Measurements from ENCODE around the gene ERC2.
A peak's percentile ranks its signal among the peaks of the same experiment; 100 is the strongest.

Gene ERC2

GRCh38 chr3:56370991-56371775, 97.1 kb downstream of the ERC2 start:
- intact Hi-C loops (cut with DNase I): no loop called here
- DNase-seq: peak in 1 of 10 donors; percentile 18

- no peak for DNase-seq
- intact Hi-C loops (cut with DNase I): no loop called here
These were observed 98.4 kb downstream of the ERC2 start for GRCh38 chr3:56369914-56370313.

GRCh38 chr3:56368846-56369245, 99.4 kb downstream of the ERC2 start:
- DNase-seq: peak in 2 of 10 donors; percentile 16 to 69
- intact Hi-C loops (cut with DNase I): no loop called here

GRCh38 chr3:56366641-56367162, 101.6 kb downstream of the ERC2 start:
- intact Hi-C loops (cut with DNase I): no loop called here
- DNase-seq: no peak

- intact Hi-C loops (cut with DNase I): no loop called here
- DNase-seq: peak in 6 of 10 donors; percentile 10 to 90 (median 34)
These were observed 102.2 kb downstream of the ERC2 start for GRCh38 chr3:56365905-56366640.

- intact Hi-C loops (cut with DNase I): no loop called here
These were observed 103.6 kb downstream of the ERC2 start for GRCh38 chr3:56364665-56365064.

GRCh38 chr3:56363720-56364119, 104.5 kb downstream of the ERC2 start:
- intact Hi-C loops (cut with DNase I): no loop called here

More at GRCh38 chr3:56364665-56365064, 103.6 kb downstream of the ERC2 start:
- DNase-seq: no peak

GRCh38 chr3:56361731-56362130, 106.5 kb downstream of the ERC2 start:
- intact Hi-C loops (cut with DNase I): no loop called here
- DNase-seq: no peak

More at GRCh38 chr3:56363720-56364119, 104.5 kb downstream of the ERC2 start:
- no peak for DNase-seq

- DNase-seq: no peak
- intact Hi-C loops (cut with DNase I): no loop called here
These were observed 111.0 kb downstream of the ERC2 start for GRCh38 chr3:56357266-56357665.

- intact Hi-C loops (cut with DNase I): no loop called here
- DNase-seq: no peak
These were observed 111.5 kb downstream of the ERC2 start for GRCh38 chr3:56356808-56357207.

- intact Hi-C loops (cut with DNase I): no loop called here
- DNase-seq: no peak
These were observed 112.6 kb downstream of the ERC2 start for GRCh38 chr3:56355570-56356185.

- DNase-seq: peak in 2 of 10 donors; percentile 13 to 25
- intact Hi-C loops (cut with DNase I): no loop called here
These were observed 116.7 kb downstream of the ERC2 start for GRCh38 chr3:56351537-56351936.

- intact Hi-C loops (cut with DNase I): loop anchor here (1.0 to 2.0 kb wide), 2 partner anchors 100 to 147 kb away; no protein-coding TSS in a partner anchor
These were observed 120.9 kb downstream of the ERC2 start for GRCh38 chr3:56347219-56347871.

GRCh38 chr3:56342475-56342874, 125.8 kb downstream of the ERC2 start:
- intact Hi-C loops (cut with DNase I): no loop called here
- DNase-seq: no peak

More at GRCh38 chr3:56347219-56347871, 120.9 kb downstream of the ERC2 start:
- peak; percentile 30 to 95 (median 74) for DNase-seq

GRCh38 chr3:56339671-56340070, 128.6 kb downstream of the ERC2 start:
- intact Hi-C loops (cut with DNase I): no loop called here
- no peak for DNase-seq

- intact Hi-C loops (cut with DNase I): no loop called here
- no peak for DNase-seq
These were observed 129.0 kb downstream of the ERC2 start for GRCh38 chr3:56339244-56339643.

- DNase-seq: no peak
- intact Hi-C loops (cut with DNase I): no loop called here
These were observed 132.2 kb downstream of the ERC2 start for GRCh38 chr3:56336023-56336422.

- intact Hi-C loops (cut with DNase I): no loop called here
- no peak for DNase-seq
These were observed 143.8 kb downstream of the ERC2 start for GRCh38 chr3:56324473-56324872.

- DNase-seq: peak in 2 of 10 donors; percentile 22 to 80
- intact Hi-C loops (cut with DNase I): no loop called here
These were observed 144.3 kb downstream of the ERC2 start for GRCh38 chr3:56323986-56324420.

GRCh38 chr3:56322862-56323261, 145.4 kb downstream of the ERC2 start:
- intact Hi-C loops (cut with DNase I): no loop called here
- no peak for DNase-seq
